Panc1 (cell line): ENCODE results near the gene MICALL2.

Experiments
- POLR2AphosphoS5 ChIP-seq: IDR thresholded peaks from 2 replicates; pipeline ENCODE4 v1.6.1; 2012; ENCODE audit warnings: mild to moderate bottlenecking, low read depth, low read length, moderate library complexity
- REST ChIP-seq, 2 experiments: IDR thresholded peaks; 2 replicates each; pipeline ENCODE4 v1.6.1; 2011 to 2012; ENCODE audit warnings: low read depth in 2 of 2, control low read depth in 1 of 2, low read length in 1 of 2, mild to moderate bottlenecking in 1 of 2, moderate library complexity in 1 of 2; ENCODE audit not compliant: insufficient read depth in 1 of 2
- SIN3A ChIP-seq: IDR thresholded peaks from 2 replicates; pipeline ENCODE4 v1.6.1; 2012; ENCODE audit warnings: low read depth, mild to moderate bottlenecking, low read length, moderate library complexity, borderline replicate concordance; ENCODE audit not compliant: insufficient read depth
- TF ChIP-seq, protein P1 (sequence below): fragments of 450-650 bp; IDR thresholded peaks from 2 replicates; pipeline ENCODE4 v1.5.1; 2017; ENCODE audit warnings: mild to moderate bottlenecking

DNA sequence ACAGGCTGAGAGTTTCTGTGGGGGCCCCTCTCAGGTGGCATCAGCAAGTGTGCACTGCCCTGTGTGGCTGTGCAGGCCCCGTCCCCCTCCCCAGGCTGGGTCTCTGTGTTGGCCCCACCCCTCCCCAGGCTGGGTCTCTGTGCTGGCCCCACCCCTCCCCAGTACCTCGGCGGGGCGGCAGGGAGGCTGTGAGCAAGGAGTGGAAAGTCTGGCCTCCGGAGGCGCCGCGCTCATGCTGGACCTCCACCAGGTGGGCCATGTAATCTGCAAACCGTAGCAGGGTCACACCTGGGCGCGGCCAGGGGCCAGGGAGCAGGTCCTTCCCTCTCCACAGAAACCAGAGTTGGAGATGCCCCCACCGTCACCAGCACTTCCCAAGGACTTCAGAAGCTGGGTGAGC is 21.4 kb upstream of the MICALL2 start:
- TF ChIP-seq, protein P1, sequence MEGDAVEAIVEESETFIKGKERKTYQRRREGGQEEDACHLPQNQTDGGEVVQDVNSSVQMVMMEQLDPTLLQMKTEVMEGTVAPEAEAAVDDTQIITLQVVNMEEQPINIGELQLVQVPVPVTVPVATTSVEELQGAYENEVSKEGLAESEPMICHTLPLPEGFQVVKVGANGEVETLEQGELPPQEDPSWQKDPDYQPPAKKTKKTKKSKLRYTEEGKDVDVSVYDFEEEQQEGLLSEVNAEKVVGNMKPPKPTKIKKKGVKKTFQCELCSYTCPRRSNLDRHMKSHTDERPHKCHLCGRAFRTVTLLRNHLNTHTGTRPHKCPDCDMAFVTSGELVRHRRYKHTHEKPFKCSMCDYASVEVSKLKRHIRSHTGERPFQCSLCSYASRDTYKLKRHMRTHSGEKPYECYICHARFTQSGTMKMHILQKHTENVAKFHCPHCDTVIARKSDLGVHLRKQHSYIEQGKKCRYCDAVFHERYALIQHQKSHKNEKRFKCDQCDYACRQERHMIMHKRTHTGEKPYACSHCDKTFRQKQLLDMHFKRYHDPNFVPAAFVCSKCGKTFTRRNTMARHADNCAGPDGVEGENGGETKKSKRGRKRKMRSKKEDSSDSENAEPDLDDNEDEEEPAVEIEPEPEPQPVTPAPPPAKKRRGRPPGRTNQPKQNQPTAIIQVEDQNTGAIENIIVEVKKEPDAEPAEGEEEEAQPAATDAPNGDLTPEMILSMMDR: no peak
- no peak for TF ChIP-seq SIN3A
- no peak for TF ChIP-seq REST (IDR thresholded peaks at IDR 0.05; ENCODE audit: insufficient read depth in 1 of 2, low read depth in 2 of 2, low read length in 1 of 2)
- no peak for TF ChIP-seq POLR2AphosphoS5
